Activated CD8-positive, alpha-beta T cell treated with anti-CD3 and anti-CD28 coated beads for 36 hours (primary cell): ENCODE results near the gene PITX2. TPM values are rescaled to one million over a fixed set of nuclear protein-coding genes. Genes with fewer than 3 reads are reported as not detected.

Experiments
- ATAC-seq: fragments of 200-7000 bp; cut with Tn5 transposase; one replicate; pipeline ENCODE4 v1.10.0; 2021; ENCODE audit warnings: mild to moderate bottlenecking, moderate library complexity
- CTCF ChIA-PET: fragments of 350-600 bp; sonication (Branson Sonifier 250); formaldehyde crosslinking; loops from one replicate; lab custom pipeline; 2021; ENCODE audit warnings: antibody characterized with exemption; lab: Charles Lee
- POLR2A ChIA-PET: fragments of 350-600 bp; sonication (Branson Sonifier 250); formaldehyde crosslinking; loops from one replicate; lab custom pipeline; 2021; ENCODE audit warnings: antibody characterized with exemption; lab: Charles Lee
- DNase-seq: peaks from one replicate; pipeline ENCODE4 v3.0.0-alpha.2; 2020
- H3K27ac Mint-ChIP-seq: one replicate; pipeline ENCODE4 v1.8.0; 2021; ENCODE audit warnings: mild to moderate bottlenecking, mixed read lengths
- H3K27me3 Mint-ChIP-seq: one replicate; pipeline ENCODE4 v1.8.0; 2021; ENCODE audit warnings: mixed read lengths
- H3K36me3 Mint-ChIP-seq: one replicate; pipeline ENCODE4 v1.8.0; 2021; ENCODE audit warnings: low read depth, mixed read lengths
- H3K4me1 Mint-ChIP-seq: one replicate; pipeline ENCODE4 v1.8.0; 2021; ENCODE audit warnings: low read depth, mixed read lengths
- H3K4me3 Mint-ChIP-seq: one replicate; pipeline ENCODE4 v1.8.0; 2021; ENCODE audit warnings: mild to moderate bottlenecking, moderate library complexity, mixed read lengths
- H3K9me3 Mint-ChIP-seq: one replicate; pipeline ENCODE4 v1.8.0; 2021; ENCODE audit warnings: mixed read lengths
- CTCF ChIP-seq: fragments of 200-600 bp; IDR thresholded peaks from one replicate; pipeline ENCODE4 v1.8.0; 2022; ENCODE audit warnings: antibody characterized with exemption, mild to moderate bottlenecking
- intact Hi-C: fragments of 100-400 bp; cut with micrococcal nuclease; formaldehyde crosslinking; loops from one replicate; pipeline ENCODE4 v1.10.0; 2022
- total RNA-seq, 2 experiments: library from RNA; stranded (reverse); gene quantifications; one replicate each; pipeline ENCODE4 v1.2.3, GENCODE V29; 2021

The PITX2 gene
- total RNA-seq, 2 experiments from 2014 or later = not detected

DNA sequence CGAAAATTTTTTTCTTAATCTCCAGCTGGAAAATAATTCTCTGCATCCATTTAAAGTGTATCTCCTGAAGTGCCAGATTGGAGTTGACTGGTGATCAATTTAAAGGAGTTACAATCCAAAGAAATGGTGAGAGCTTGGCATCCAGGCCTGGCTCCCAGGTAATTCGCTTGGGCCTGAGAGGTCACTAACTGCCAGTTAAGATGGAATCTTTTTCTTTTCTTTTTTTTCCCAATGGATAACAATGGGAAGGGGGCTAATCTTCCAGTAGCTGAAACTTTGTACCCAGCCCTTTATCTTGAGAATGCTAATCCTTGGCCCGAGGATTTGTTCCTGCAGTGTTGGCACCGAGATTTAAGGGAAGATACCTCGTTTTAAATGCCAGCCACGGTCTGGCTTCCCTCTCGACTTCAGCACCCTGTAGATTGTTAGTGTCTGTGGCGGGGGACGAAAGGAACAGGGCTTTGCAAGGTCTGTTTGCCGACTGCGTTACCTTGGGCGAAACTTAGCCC is 13.3 kb upstream of the PITX2 start:
- POLR2A ChIA-PET = no interaction called here
- Mint-ChIP-seq H3K4me3 (no peak overlapping the region), H3K4me1 (peaks cover 10% of the 10 kb centered on the region), H3K27me3 (peaks cover 86% of the 10 kb centered on the region), H3K36me3 (peaks cover 4% of the 10 kb centered on the region), H3K27ac (no peak overlapping the region), H3K9me3 (peaks cover 5% of the 10 kb centered on the region)
- no peak for DNase-seq
- ATAC-seq = no peak
- intact Hi-C loops = loop anchor here (10.0 kb wide), 1 partner anchor 1879 kb away; the partner anchor contains the start of gene NEUROG2
- CTCF ChIA-PET = interaction anchor here (1.2 kb wide), 1 partner anchor 16 kb away, joined by 4 read pairs; no protein-coding TSS in a partner anchor
- no peak for TF ChIP-seq CTCF

DNA sequence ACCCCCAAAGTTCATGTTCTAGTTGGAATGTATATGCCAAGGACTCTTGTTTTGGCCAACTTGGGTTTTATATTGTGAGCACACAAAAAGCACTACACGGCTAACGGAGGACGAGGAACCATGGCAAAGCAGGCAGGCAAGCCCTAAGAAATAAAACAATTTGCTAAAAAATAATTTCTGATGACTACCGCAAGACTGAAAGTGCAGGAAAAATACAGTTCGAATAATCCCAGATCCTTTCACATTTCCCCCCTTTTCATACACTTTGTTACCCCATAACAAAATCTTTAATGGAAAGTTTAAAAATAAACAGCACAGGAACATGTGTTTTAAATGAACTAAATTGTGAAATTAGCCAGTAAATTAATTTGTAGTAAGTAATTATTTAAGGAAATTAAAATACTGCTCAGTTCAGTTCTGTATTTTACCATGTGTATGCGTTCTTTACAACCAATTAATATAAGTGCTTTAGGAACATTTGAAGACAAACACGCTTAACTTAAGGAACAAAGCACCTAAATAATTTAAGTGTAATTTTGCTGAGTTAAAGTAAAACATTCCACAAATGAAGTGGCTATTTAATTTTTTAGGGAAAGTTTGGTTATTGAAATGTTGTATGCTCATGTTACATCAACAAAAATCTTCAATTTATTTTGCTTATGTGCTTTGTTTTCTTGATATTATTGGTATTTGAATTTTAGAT is 12.4 kb upstream of the PITX2 start:
- peaks cover 4% of the 10 kb centered on the region for H3K36me3 Mint-ChIP-seq
- ATAC-seq = no peak
- no peak for TF ChIP-seq CTCF
- POLR2A ChIA-PET = no interaction called here
- intact Hi-C loops = loop anchor here (10.0 kb wide), 1 partner anchor 1879 kb away; the partner anchor contains the start of gene NEUROG2
- H3K27ac Mint-ChIP-seq = no peak overlapping the region
- no peak overlapping the region for H3K4me3 Mint-ChIP-seq
- peaks cover 10% of the 10 kb centered on the region for H3K4me1 Mint-ChIP-seq
- peaks cover 6% of the 10 kb centered on the region for H3K9me3 Mint-ChIP-seq
- CTCF ChIA-PET = interaction anchor here (1.2 kb wide), 1 partner anchor 15 kb away, joined by 4 read pairs; no protein-coding TSS in a partner anchor
- H3K27me3 Mint-ChIP-seq = peaks cover 86% of the 10 kb centered on the region
- no peak for DNase-seq

GRCh38 chr4:110634350-110635162 is 11.7 kb upstream of the PITX2 start:
- ATAC-seq = no peak
- H3K27me3 Mint-ChIP-seq = peaks cover 84% of the 10 kb centered on the region
- TF ChIP-seq CTCF = no peak
- ChIA-PET POLR2A (no interaction called here), CTCF (no interaction called here)
- intact Hi-C loops = loop anchor here (5.0 to 10.0 kb wide), 2 partner anchors 648 to 1880 kb away; partner anchors contain the start of gene NEUROG2
- H3K4me3 Mint-ChIP-seq = no peak overlapping the region
- H3K4me1 Mint-ChIP-seq = peaks cover 10% of the 10 kb centered on the region
- peaks cover 4% of the 10 kb centered on the region for H3K36me3 Mint-ChIP-seq
- DNase-seq = no peak
- H3K27ac Mint-ChIP-seq = no peak overlapping the region
- peaks cover 9% of the 10 kb centered on the region for H3K9me3 Mint-ChIP-seq

DNA sequence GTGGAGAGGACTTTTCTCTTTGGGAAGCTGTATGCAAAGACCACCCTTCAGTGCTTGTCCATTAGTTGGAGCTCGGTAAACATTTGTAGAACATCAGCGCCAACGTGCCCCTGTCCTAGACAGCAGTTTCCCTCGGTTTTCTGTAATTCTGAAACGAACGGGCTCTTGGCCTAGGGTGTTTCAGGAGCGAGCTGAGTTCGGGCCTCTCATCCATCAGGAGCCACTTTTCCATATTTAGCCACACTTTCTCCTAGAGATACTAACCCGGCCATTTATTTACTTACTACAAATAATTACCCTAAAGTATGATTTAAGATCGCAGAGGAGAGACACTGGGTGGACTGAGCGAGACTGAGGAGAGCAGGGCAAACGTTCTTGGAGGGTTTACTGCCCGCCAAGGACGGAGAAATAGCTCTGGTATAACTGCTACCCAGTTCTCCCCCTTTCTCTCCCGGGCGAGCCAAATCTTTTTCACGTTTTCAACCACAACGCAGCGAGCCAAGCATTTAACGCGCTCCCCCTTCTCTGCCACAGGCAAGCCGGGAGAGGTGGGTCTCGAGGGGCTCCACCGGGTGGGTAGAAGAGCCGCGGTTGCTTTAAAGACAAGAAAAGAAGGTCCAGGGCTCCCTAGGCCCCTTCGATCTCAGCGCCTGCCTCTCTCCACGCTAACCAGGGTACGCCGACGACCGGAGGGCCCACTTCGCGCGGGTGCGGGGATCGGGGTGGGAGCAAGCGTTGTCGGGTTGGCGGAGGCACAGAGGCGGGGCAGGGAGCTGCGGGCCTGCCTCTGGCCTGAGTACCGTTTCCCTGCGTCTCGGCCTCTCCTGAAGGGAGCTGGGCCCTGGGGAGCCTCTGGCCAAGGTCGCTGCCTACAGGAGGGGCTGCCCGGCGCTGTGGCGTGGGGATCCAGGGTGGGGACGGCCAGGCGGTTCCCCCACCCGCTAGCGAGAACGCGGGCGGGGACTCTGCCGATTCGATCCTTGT is 10.8 kb upstream of the PITX2 start:
- H3K27me3 Mint-ChIP-seq = peaks cover 80% of the 10 kb centered on the region
- intact Hi-C loops = loop anchor here (5.0 to 10.0 kb wide), 2 partner anchors 649 to 1881 kb away; partner anchors contain the start of gene NEUROG2
- no peak for TF ChIP-seq CTCF
- no peak overlapping the region for H3K27ac Mint-ChIP-seq
- POLR2A ChIA-PET = no interaction called here
- no peak overlapping the region for H3K4me3 Mint-ChIP-seq
- no peak for DNase-seq
- H3K4me1 Mint-ChIP-seq = peaks cover 12% of the 10 kb centered on the region
- CTCF ChIA-PET = no interaction called here
- ATAC-seq = no peak
- H3K36me3 Mint-ChIP-seq = peaks cover 7% of the 10 kb centered on the region
- peaks cover 12% of the 10 kb centered on the region for H3K9me3 Mint-ChIP-seq
